ENCODE results near the gene APP.

GRCh38 chr21:25887166-25887565, 283.4 kb downstream of the APP start:
- no peak for TF ChIP-seq RFX1 (IDR thresholded peaks at IDR 0.05)
- TF ChIP-seq EZH2 (conservative IDR thresholded peaks at IDR 0.05; ENCODE audit: low read depth, low read length) = no peak
- TF ChIP-seq CTCF (CRISPR knock-in tag; IDR thresholded peaks at IDR 0.05) = no peak
- TF ChIP-seq ATF4 (CRISPR knock-in tag; IDR thresholded peaks at IDR 0.05) = no peak

Measured in HepG2 (cell line).